Measurements from ENCODE around the gene RALA. TPM values are rescaled to one million over a fixed set of nuclear protein-coding genes. Genes with fewer than 3 reads are reported as not detected.

The RALA gene
- total RNA-seq, 1 experiment from 2014 or later, result 41.7 TPM

- Mint-ChIP-seq H3K27me3 (ENCODE audit: insufficient read depth, unreplicated experiment) (no peaks in the 10 kb centered on the region), H3K27ac (ENCODE audit: unreplicated experiment) (no peak overlapping the region), H3K9me3 (ENCODE audit: unreplicated experiment) (peaks cover 19% of the 10 kb centered on the region), H3K36me3 (ENCODE audit: insufficient read depth, unreplicated experiment) (peaks cover 4% of the 10 kb centered on the region), H3K4me3 (ENCODE audit: unreplicated experiment) (no peak overlapping the region), H3K4me1 (ENCODE audit: low read depth, unreplicated experiment) (peaks cover 6% of the 10 kb centered on the region)
- no peaks in the 10 kb centered on the region for H3K27me3 ChIP-seq (replicated peaks; ENCODE audit: control insufficient read depth, insufficient read depth, low read length)
- no peaks in the 10 kb centered on the region; the same call in 1 of the 2 replicates for H3K36me3 ChIP-seq (ENCODE audit: control insufficient read depth, insufficient read depth, low read length)
- DNase-seq, result no peak
- no TSS peak for BruUV-seq (replicated peaks)
- H3K4me1 ChIP-seq, result no peaks in the 10 kb centered on the region
- H3K9me3 ChIP-seq, result peaks cover 22% of the 10 kb centered on the region
- no peak for TF ChIP-seq CTCF (IDR thresholded peaks at IDR 0.05; ENCODE audit: insufficient read depth in 1 of 2, low read depth in 1 of 2, low read length in 1 of 2, severe bottlenecking in 1 of 2, unreplicated experiment in 1 of 2)
- ChIA-PET CTCF (no interaction called here), POLR2A (no interaction called here)
- H3K4me3 ChIP-seq (ENCODE audit: low read depth, low read length), result no peak overlapping the region
- intact Hi-C loops (cut with micrococcal nuclease; ENCODE audit: unreplicated experiment), result no loop called here
Observed at GRCh38 chr7:39656415-39656814, 33.0 kb downstream of the RALA start.

GRCh38 chr7:39659356-39660013 lies 36.1 kb downstream of the RALA start:
- H3K9me3 ChIP-seq, result peaks cover 24% of the 10 kb centered on the region
- peaks cover 3% of the 10 kb centered on the region; the same call in 1 of the 2 replicates for H3K4me1 ChIP-seq
- Mint-ChIP-seq H3K4me3 (ENCODE audit: unreplicated experiment) (no peak overlapping the region), H3K9me3 (ENCODE audit: unreplicated experiment) (peaks cover 23% of the 10 kb centered on the region), H3K36me3 (ENCODE audit: insufficient read depth, unreplicated experiment) (peaks cover 21% of the 10 kb centered on the region), H3K27ac (ENCODE audit: unreplicated experiment) (no peak overlapping the region), H3K4me1 (ENCODE audit: low read depth, unreplicated experiment) (peaks cover 6% of the 10 kb centered on the region), H3K27me3 (ENCODE audit: insufficient read depth, unreplicated experiment) (no peaks in the 10 kb centered on the region)
- POLR2A ChIA-PET, result no interaction called here
- DNase-seq, result no peak
- no peak for TF ChIP-seq CTCF (IDR thresholded peaks at IDR 0.05; ENCODE audit: insufficient read depth in 1 of 2, low read depth in 1 of 2, low read length in 1 of 2, severe bottlenecking in 1 of 2, unreplicated experiment in 1 of 2)
- H3K27me3 ChIP-seq (replicated peaks; ENCODE audit: control insufficient read depth, insufficient read depth, low read length), result no peaks in the 10 kb centered on the region
- H3K4me3 ChIP-seq (ENCODE audit: low read depth, low read length), result no peak overlapping the region
- BruUV-seq (replicated peaks), result no TSS peak
- CTCF ChIA-PET, result no interaction called here
- H3K36me3 ChIP-seq (ENCODE audit: control insufficient read depth, insufficient read depth, low read length), result no peaks in the 10 kb centered on the region; the same call in 1 of the 2 replicates
- intact Hi-C loops (cut with micrococcal nuclease; ENCODE audit: unreplicated experiment), result no loop called here

GRCh38 chr7:39661960-39662359 lies 38.6 kb downstream of the RALA start:
- Mint-ChIP-seq H3K9me3 (ENCODE audit: unreplicated experiment) (peaks cover 13% of the 10 kb centered on the region), H3K36me3 (ENCODE audit: insufficient read depth, unreplicated experiment) (peaks cover 28% of the 10 kb centered on the region), H3K4me1 (ENCODE audit: low read depth, unreplicated experiment) (peaks cover 6% of the 10 kb centered on the region), H3K4me3 (ENCODE audit: unreplicated experiment) (no peak overlapping the region), H3K27ac (ENCODE audit: unreplicated experiment) (no peak overlapping the region), H3K27me3 (ENCODE audit: insufficient read depth, unreplicated experiment) (no peaks in the 10 kb centered on the region)
- ChIA-PET CTCF (no interaction called here), POLR2A (no interaction called here)
- TF ChIP-seq CTCF (IDR thresholded peaks at IDR 0.05; ENCODE audit: insufficient read depth in 1 of 2, low read depth in 1 of 2, low read length in 1 of 2, severe bottlenecking in 1 of 2, unreplicated experiment in 1 of 2), result no peak
- no TSS peak for BruUV-seq (replicated peaks)
- intact Hi-C loops (cut with micrococcal nuclease; ENCODE audit: unreplicated experiment), result no loop called here
- H3K27me3 ChIP-seq (replicated peaks; ENCODE audit: control insufficient read depth, insufficient read depth, low read length), result no peaks in the 10 kb centered on the region
- H3K4me3 ChIP-seq (ENCODE audit: low read depth, low read length), result no peak overlapping the region
- no peaks in the 10 kb centered on the region for H3K36me3 ChIP-seq (ENCODE audit: control insufficient read depth, insufficient read depth, low read length)
- H3K9me3 ChIP-seq, result peaks cover 15% of the 10 kb centered on the region
- DNase-seq, result no peak
- peaks cover 3% of the 10 kb centered on the region; the same call in 1 of the 2 replicates for H3K4me1 ChIP-seq

Data from Caco-2 (cell line).